Body of pancreas (tissue), 4 donors: ENCODE data around the gene DENND10. TPM values are rescaled to one million over a fixed set of nuclear protein-coding genes. Genes with fewer than 3 reads are reported as not detected.

Experiments
- ATAC-seq: fragments of 150-250 bp; one replicate; pipeline ENCODE4 v1.9.1; 2016
- DNase-seq, 4 donors: peaks; one replicate each; pipeline ENCODE4 v3.0.0-alpha.2; 2019
- H3K27ac ChIP-seq, 4 donors: fragments of 200-600 bp; sonication (generic); 1 replicate in 3 of 4; 2 replicates in 1 of 4; pipeline versions ENCODE4 v1.5.1 to v1.6.1; 2016 to 2019; ENCODE audit warnings: mild to moderate bottlenecking in 1 of 4, mixed read lengths in 1 of 4, moderate library complexity in 1 of 4
- H3K27me3 ChIP-seq, 2 donors: fragments of 200-600 bp; sonication (generic); one replicate each; pipeline ENCODE4 v1.6.0; 2016; ENCODE audit warnings: mild to moderate bottlenecking in 1 of 2
- H3K36me3 ChIP-seq, 2 donors: fragments of 200-600 bp; sonication (generic); replicated peaks in 1 of 2; 2 replicates each; pipeline ENCODE4 v1.5.1; 2016; ENCODE audit warnings: low read depth in 2 of 2; ENCODE audit not compliant: insufficient read depth in 1 of 2
- H3K4me1 ChIP-seq: fragments of 200-600 bp; sonication (generic); one replicate; pipeline ENCODE4 v1.6.0; 2016
- H3K4me3 ChIP-seq, 2 donors: fragments of 200-600 bp; sonication (generic); 1 replicate in 1 of 2; 2 replicates in 1 of 2; pipeline ENCODE4 v1.5.1; 2016 to 2019
- H3K9me3 ChIP-seq, 3 donors: fragments of 200-600 bp; sonication (generic); 1 replicate in 2 of 3; 2 replicates in 1 of 3; pipeline ENCODE4 v1.5.1; 2016
- CTCF ChIP-seq, 7 experiments: fragments of 450-650 bp in 4 of 7; fragments of 200-600 bp in 3 of 7; sonication (generic) in 3 of 7; IDR thresholded peaks; one replicate each; pipeline ENCODE4 v1.5.1; 2016 to 2019; ENCODE audit warnings: antibody characterized with exemption in 7 of 7
- POLR2A ChIP-seq, 3 donors: fragments of 450-650 bp; IDR thresholded peaks; one replicate each; pipeline ENCODE4 v1.6.1; 2016; ENCODE audit warnings: antibody characterized with exemption in 3 of 3, mild to moderate bottlenecking in 2 of 3
- WGBS, 2 donors: methylation state at CpG; one replicate each; pipeline ENCODE4 v1.1.5; 2017; 5-methylcytosine and 5-hydroxymethylcytosine counted together
- intact Hi-C: fragments of 100-400 bp; cut with DNase I; formaldehyde crosslinking; loops from one replicate; pipeline ENCODE4 v1.15.1; 2023
- small RNA-seq: library from RNA; depleted of rRNA; stranded (forward); fragments of <200 nt; gene quantifications from one replicate; pipeline ENCODE3, GENCODE V24; 2016
- total RNA-seq, 2 donors: library from RNA; depleted of rRNA; stranded (reverse); fragments of >200 nt; gene quantifications; one replicate each; pipeline ENCODE4 v1.1.0, GENCODE V29; 2016

Gene DENND10
- total RNA-seq, 2 donors from 2014 or later, result 24.6 to 29.7 TPM

GRCh38 chr10:119183664-119184412 lies 79.9 kb downstream of the DENND10 start:
- 81 to 83% methylated on average over 9 of the region's 9 CpGs for WGBS, 2 donors
- Histone ChIP-seq H3K27me3 (no peaks in the 10 kb centered on the region), H3K27ac (no peak overlapping the region), H3K36me3 (no peaks in the 10 kb centered on the region), H3K4me3 (no peak overlapping the region), H3K4me1 (peaks cover 9% of the 10 kb centered on the region), H3K9me3 (no peaks in the 10 kb centered on the region)
- intact Hi-C loops, result no loop called here
- DNase-seq (no peak), ATAC-seq (no peak)
- TF ChIP-seq CTCF (IDR thresholded peaks at IDR 0.05) (no peak), POLR2A (IDR thresholded peaks at IDR 0.05) (no peak)

Small RNA genes lying within 50 kb of the gene (small RNA-seq; reads per million reads assigned to genes)
- gene AL355598.1 (not detected), gene RF00413 (not detected), gene SNORA19 (not detected)

Other genes with a start within 250 kb of the DENND10 start
- 1 to 10 TPM; 4.4 to 9.9 TPM for gene NANOS1, start 74.4 kb upstream of the DENND10 start, total RNA-seq
- 100 to 1,000 TPM; 107 to 114 TPM for gene EIF3A, start 23.3 kb upstream of the DENND10 start, total RNA-seq
- gene SFXN4, start 61.6 kb downstream of the DENND10 start, total RNA-seq, result 10 to 100 TPM; 20.5 to 32.0 TPM
- 10 to 100 TPM; 46.1 to 61.7 TPM for gene PRDX3, start 74.7 kb downstream of the DENND10 start, total RNA-seq
- 1 to 10 TPM; 3.4 to 4.9 TPM for gene GRK5, start 103.5 kb downstream of the DENND10 start, total RNA-seq